Measurements from ENCODE around the gene CDK18.

The CDK18 gene

GRCh38 chr1:205528887-205529825, 24.7 kb downstream of the CDK18 start:
- ATAC-seq (ENCODE audit: low read depth) (peak; percentile 85), DNase-seq (ENCODE audit: low spot score in 2 of 2) (peak; percentile 91 to 97)
- peak overlapping the region; percentile 87 for H3K4me3 Mint-ChIP-seq
- H3K4me1 Mint-ChIP-seq: peaks cover 6% of the 10 kb centered on the region
- no peaks in the 10 kb centered on the region for H3K36me3 Mint-ChIP-seq
- no peak overlapping the region for H3K27ac Mint-ChIP-seq
- no peaks in the 10 kb centered on the region for H3K9me3 Mint-ChIP-seq
- peaks cover 13% of the 10 kb centered on the region for H3K27me3 Mint-ChIP-seq

DNA sequence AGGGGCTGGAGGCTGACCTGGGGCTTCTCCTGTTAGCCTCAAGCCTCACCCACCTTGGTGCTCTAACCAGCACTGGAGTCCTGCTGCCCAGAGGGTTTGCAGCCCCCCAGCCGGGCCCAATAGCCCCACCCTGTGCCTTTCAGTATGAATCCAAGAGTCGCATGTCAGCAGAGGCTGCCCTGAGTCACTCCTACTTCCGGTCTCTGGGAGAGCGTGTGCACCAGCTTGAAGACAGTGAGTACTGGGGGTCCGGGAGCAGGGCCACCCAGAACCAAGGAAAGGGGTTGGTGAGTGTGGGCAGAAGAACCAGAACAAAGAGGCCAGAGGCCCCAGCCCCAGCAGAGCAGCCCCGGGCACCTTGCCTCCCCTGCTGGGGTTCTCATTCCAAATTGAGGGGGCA, 25.6 kb downstream of the CDK18 start:
- Mint-ChIP-seq H3K27me3 (peaks cover 15% of the 10 kb centered on the region), H3K4me1 (peaks cover 6% of the 10 kb centered on the region), H3K4me3 (peak overlapping the region; percentile 6), H3K36me3 (no peaks in the 10 kb centered on the region), H3K27ac (no peak overlapping the region), H3K9me3 (no peaks in the 10 kb centered on the region)
- ATAC-seq (ENCODE audit: low read depth): no peak
- DNase-seq (ENCODE audit: low spot score in 2 of 2): no peak

- no peak for DNase-seq (ENCODE audit: low spot score in 2 of 2)
- Mint-ChIP-seq H3K36me3 (no peaks in the 10 kb centered on the region), H3K4me1 (peaks cover 6% of the 10 kb centered on the region), H3K27ac (no peak overlapping the region), H3K4me3 (no peak overlapping the region), H3K27me3 (peaks cover 17% of the 10 kb centered on the region), H3K9me3 (no peaks in the 10 kb centered on the region)
- ATAC-seq (ENCODE audit: low read depth): no peak
Observed at GRCh38 chr1:205531191-205532025, 26.9 kb downstream of the CDK18 start.

DNA sequence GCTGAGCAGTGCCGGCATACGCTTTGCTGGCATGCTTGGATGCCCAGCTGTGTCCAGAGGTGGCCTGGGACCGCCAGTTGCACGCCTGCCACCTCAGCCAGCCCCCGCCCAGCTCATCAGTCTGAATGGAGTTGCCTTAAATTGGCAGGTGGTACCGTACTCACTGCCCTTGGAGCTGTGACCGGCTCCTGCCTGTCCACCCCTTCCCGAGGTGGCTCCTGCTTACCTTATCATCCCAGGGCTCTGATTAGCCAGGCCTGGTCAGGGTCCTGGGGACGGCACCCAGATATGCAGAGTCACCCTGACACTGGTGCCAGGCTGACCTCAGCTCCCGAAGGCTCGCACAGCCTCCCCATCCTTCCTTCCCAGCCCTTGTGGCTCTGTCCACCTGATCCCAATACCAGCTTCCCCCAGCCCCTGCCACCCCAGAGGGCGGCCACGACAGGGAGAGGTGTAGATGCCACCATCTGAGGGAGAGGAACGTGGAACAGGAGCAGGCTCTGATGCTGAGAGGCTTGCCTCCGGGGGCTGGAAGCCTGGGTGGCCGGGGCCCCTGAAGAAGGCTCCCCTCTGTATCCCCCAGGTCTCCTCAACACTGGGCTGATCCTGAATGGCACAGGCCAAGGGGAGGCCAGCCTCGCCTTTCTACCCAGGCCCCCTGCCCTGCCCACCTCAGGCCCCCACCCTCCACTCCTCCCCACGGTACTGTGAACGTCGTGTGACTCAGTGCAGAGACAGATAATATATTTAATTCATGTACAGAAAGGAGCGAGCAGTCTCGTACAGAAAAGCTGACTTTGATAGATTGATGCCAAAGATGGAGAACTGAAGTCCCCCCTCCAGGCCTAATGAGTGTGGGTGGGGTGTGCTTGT, 27.8 kb downstream of the CDK18 start:
- H3K4me3 Mint-ChIP-seq: no peak overlapping the region
- no peak overlapping the region for H3K27ac Mint-ChIP-seq
- H3K4me1 Mint-ChIP-seq: peaks cover 11% of the 10 kb centered on the region
- no peak for DNase-seq (ENCODE audit: low spot score in 2 of 2)
- peaks cover 17% of the 10 kb centered on the region for H3K27me3 Mint-ChIP-seq
- H3K9me3 Mint-ChIP-seq: no peaks in the 10 kb centered on the region
- no peak for ATAC-seq (ENCODE audit: low read depth)
- H3K36me3 Mint-ChIP-seq: no peaks in the 10 kb centered on the region

- Mint-ChIP-seq H3K36me3 (no peaks in the 10 kb centered on the region), H3K27me3 (peaks cover 16% of the 10 kb centered on the region), H3K27ac (no peak overlapping the region), H3K9me3 (no peaks in the 10 kb centered on the region), H3K4me3 (no peak overlapping the region), H3K4me1 (peaks cover 12% of the 10 kb centered on the region)
- ATAC-seq (ENCODE audit: low read depth) (no peak), DNase-seq (ENCODE audit: low spot score in 2 of 2) (no peak)
Observed at GRCh38 chr1:205532996-205533735, 28.7 kb downstream of the CDK18 start.

- Mint-ChIP-seq H3K36me3 (no peaks in the 10 kb centered on the region), H3K27ac (no peak overlapping the region), H3K27me3 (peaks cover 16% of the 10 kb centered on the region), H3K4me3 (no peak overlapping the region), H3K4me1 (peaks cover 12% of the 10 kb centered on the region), H3K9me3 (no peaks in the 10 kb centered on the region)
- no peak for ATAC-seq (ENCODE audit: low read depth)
- DNase-seq (ENCODE audit: low spot score in 2 of 2): no peak
Observed at GRCh38 chr1:205533748-205534443, 29.4 kb downstream of the CDK18 start.

DNA sequence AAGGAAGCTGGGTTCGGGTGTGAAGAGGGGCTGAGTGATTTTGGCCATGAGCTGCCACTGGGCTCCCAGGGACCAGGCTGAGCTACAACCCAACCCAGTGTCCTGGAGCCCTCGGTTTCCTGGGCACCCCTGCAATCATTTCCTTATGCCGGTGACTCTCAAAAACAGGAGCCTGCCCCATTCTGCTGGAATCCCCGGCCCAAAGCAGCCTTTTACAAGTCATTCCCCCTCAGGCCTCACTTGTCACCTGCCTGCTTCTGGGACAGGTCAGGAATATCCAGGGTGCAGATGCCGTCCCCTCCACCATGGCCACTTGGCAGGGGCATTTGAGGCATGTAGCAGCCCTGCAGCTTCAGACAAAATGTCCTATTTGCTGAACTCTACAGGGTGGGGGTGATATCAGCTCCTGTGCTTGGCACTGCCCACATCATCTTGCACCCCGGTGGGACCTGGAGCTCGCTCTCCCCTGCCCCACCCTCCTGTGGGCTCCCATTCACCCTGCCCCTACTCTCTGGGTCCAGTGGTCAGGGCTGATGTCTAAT, 30.0 kb downstream of the CDK18 start:
- Mint-ChIP-seq H3K27me3 (peaks cover 14% of the 10 kb centered on the region), H3K36me3 (no peaks in the 10 kb centered on the region), H3K27ac (no peak overlapping the region), H3K4me1 (peaks cover 7% of the 10 kb centered on the region), H3K9me3 (no peaks in the 10 kb centered on the region), H3K4me3 (no peak overlapping the region)
- DNase-seq (ENCODE audit: low spot score in 2 of 2) (no peak), ATAC-seq (ENCODE audit: low read depth) (no peak)

GRCh38 chr1:205535096-205535495, 30.6 kb downstream of the CDK18 start:
- ATAC-seq (ENCODE audit: low read depth): no peak
- Mint-ChIP-seq H3K9me3 (no peaks in the 10 kb centered on the region), H3K4me3 (no peak overlapping the region), H3K27ac (no peak overlapping the region), H3K4me1 (peaks cover 6% of the 10 kb centered on the region), H3K27me3 (peaks cover 11% of the 10 kb centered on the region), H3K36me3 (no peaks in the 10 kb centered on the region)
- no peak for DNase-seq (ENCODE audit: low spot score in 2 of 2)

- Mint-ChIP-seq H3K4me3 (no peak overlapping the region), H3K4me1 (peaks cover 6% of the 10 kb centered on the region), H3K36me3 (no peaks in the 10 kb centered on the region), H3K27me3 (peaks cover 9% of the 10 kb centered on the region), H3K9me3 (no peaks in the 10 kb centered on the region), H3K27ac (no peak overlapping the region)
- ATAC-seq (ENCODE audit: low read depth): no peak
- DNase-seq (ENCODE audit: low spot score in 2 of 2): no peak
Observed at GRCh38 chr1:205535866-205536758, 31.6 kb downstream of the CDK18 start.

GRCh38 chr1:205536759-205537361, 32.4 kb downstream of the CDK18 start:
- Mint-ChIP-seq H3K27ac (no peak overlapping the region), H3K4me3 (no peak overlapping the region), H3K4me1 (peaks cover 6% of the 10 kb centered on the region), H3K36me3 (no peaks in the 10 kb centered on the region), H3K9me3 (no peaks in the 10 kb centered on the region), H3K27me3 (peaks cover 10% of the 10 kb centered on the region)
- ATAC-seq (ENCODE audit: low read depth) (no peak), DNase-seq (ENCODE audit: low spot score in 2 of 2) (no peak)

GRCh38 chr1:205537386-205538018, 33.0 kb downstream of the CDK18 start:
- Mint-ChIP-seq H3K9me3 (no peaks in the 10 kb centered on the region), H3K36me3 (no peaks in the 10 kb centered on the region), H3K27ac (no peak overlapping the region), H3K27me3 (peaks cover 12% of the 10 kb centered on the region), H3K4me1 (peaks cover 6% of the 10 kb centered on the region), H3K4me3 (peak overlapping the region; percentile 25)
- ATAC-seq (ENCODE audit: low read depth) (no peak), DNase-seq (ENCODE audit: low spot score in 2 of 2) (no peak)

Data from memory B cell (primary cell).